Measurements from ENCODE around the gene LSM14A.
A peak's percentile ranks its signal among the peaks of the same experiment; 100 is the strongest.
"Not testable (repeated sequence)": the region's sequence is repeated elsewhere in the genome, so short reads cannot be mapped to it uniquely, and the experiment has no call there.

The LSM14A gene

DNA sequence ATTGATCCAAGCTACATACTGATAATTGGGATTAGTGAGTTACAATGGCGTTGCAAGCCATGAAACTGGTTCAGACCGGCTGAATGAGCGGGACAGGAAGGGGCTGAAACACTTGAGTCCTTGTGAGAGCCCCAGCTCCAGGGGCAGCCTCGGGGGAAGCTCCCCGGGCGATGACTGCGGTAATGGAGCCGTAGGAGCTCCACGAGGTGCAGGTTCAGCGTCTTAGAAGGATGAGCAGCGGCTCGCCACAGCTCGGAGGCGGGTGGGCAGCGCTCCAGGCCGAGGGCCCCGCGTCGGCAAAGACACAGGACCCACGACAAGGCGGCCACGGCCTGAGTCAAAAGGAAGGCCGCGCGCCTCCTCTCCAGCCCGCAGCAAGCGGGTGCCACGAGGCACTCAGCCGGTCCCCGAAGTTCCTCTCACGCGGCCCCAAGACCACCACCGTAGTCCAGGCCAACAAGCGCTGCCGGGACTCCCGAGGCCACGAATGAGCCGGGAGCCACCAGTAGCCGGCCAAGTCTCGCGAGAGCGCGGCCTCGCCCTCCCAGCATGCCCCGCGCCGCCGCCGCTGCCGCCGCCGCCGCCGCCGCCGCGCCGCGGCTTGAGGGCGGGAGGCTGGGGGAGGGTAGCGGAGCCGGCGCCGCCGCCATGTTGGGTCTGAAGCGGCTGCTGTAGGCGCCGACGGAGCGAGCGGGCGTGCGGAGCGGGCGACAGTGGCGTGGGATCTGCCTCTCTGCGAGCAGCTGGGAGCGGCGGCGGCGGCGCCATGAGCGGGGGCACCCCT, at the start of gene LSM14A:
TSS of gene LSM14A (plus strand) at position 628 of the 784 bp plus-strand sequence. CDS start at position 767, 139 bp downstream.
- DNase-seq (ENCODE audit: low read depth) = peak; percentile 50

DNA sequence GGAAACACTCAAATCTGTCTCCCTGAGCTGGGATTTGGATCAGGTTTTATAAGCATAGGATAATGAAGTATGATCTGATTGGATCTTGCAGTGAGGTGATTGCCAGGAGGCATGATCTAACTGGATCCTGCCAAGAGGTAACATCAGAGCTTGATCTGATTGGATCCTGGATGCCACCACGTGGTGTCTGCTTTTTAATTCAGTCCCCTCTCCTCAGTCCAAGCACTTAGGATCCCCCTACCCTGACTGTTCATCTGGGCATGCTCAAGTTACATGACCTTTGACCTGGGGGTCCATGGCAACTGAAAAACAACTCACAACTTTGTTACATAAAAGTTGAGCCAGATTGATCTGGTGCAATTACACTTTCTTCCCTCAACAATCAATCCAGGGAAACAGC, 47.5 kb upstream of the LSM14A start:
- DNase-seq (ENCODE audit: low read depth) = no peak

DNA sequence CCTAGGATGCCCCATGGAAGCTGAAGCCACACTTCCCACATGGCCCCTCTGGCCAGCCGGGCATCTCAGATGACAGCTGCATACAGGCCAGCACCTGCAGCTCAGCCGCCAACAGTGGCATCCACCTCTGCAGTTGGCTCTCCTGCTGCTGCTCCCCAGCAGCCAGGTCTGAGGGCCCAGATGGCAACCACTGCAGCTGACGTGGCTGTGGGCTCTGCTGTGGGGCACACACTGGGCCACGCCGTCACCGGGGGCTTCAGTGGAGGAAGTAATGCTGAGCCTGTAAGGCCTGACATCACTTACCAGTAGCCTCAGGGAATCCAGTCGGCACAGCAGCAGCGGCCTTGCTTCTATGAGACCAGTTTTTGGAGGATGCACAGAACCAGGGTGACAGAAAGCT, 45.3 kb upstream of the LSM14A start:
- no peak for DNase-seq (ENCODE audit: low read depth)

DNA sequence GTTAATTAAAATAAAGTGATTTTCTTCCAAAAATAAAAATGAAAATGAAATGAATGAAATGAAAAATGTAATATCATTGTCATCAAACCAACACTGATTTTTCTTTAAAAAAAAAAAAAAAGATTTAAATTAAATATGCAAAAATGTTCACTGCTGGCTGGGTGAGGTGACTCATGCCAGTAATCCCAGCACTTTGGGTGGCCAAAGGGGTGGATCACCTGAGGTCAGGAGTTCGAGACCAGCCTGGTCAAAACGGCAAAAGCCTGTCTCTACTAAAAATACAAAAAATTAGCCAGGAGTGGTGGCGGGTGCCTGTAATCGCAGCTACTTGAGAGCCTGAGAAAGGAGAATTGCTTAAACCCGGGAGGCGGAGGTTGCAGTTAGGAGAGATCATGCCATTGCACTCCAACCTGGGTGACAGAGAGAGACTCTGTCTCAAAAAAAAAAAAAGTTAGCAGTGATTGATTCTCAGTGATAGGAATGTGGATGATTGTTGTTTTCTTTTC, 44.6 kb upstream of the LSM14A start:
- no peak for DNase-seq (ENCODE audit: low read depth)

- DNase-seq (ENCODE audit: low read depth) = no peak
Observed at GRCh38 chr19:34128558-34129250, 43.6 kb upstream of the LSM14A start.

DNA sequence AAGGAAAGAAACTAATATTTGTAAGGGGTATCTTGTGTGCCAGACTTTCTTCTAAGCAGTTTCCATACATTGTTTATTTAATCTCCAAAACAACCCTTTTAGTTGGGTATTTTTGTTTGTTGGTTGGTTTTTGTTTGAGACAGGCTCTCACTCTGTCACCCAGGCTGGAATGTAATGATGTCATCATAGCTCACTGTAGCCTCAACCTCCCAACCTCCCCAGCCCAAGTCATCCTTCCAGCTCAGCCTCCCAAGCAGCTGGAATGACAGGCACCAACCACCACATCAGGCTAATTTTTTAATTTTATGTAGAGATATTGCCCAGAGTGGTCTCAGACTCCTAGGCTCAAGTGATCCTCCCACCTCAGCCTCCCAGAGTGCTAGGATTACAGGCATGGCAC, 41.2 kb upstream of the LSM14A start:
- DNase-seq (ENCODE audit: low read depth) = no peak

DNA sequence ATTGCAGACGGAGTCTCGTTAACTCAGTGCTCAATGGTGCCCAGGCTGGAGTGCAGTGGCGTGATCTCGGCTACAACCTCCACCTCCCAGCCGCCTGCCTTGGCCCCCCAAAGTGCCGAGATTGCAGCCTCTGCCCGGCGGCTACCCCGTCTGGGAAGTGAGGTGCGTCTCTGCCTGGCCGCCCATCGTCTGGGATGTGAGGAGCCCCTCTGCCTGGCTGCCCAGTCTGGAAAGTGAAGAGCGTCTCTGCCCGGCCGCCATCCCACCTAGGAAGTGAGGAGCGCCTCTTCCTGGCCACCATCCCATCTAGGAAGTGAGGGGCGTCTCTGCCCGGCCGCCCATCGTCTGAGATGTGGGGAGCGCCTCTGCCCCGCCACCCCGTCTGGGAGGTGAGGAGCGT, 40.2 kb upstream of the LSM14A start:
- DNase-seq (ENCODE audit: low read depth) = not testable (repeated sequence)

DNA sequence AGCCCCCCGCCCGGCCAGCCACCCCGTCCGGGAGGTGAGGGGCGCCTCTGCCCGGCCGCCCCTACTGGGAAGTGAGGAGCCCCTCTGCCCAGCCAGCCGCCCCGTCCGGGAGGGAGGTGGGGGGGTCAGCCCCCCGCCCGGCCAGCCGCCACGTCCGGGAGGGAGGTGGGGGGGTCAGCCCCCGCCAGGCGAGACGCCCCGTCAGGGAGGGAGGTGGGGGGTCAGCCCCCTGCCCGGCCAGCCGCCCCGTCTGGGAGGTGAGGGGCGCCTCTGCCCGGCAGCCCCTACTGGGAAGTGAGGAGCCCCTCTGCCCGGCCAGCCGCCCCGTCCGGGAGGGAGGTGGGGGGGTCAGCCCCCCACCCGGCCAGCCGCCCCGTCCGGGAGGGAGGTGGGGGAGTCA, 39.6 kb upstream of the LSM14A start:
- not testable (repeated sequence) for DNase-seq (ENCODE audit: low read depth)

DNA sequence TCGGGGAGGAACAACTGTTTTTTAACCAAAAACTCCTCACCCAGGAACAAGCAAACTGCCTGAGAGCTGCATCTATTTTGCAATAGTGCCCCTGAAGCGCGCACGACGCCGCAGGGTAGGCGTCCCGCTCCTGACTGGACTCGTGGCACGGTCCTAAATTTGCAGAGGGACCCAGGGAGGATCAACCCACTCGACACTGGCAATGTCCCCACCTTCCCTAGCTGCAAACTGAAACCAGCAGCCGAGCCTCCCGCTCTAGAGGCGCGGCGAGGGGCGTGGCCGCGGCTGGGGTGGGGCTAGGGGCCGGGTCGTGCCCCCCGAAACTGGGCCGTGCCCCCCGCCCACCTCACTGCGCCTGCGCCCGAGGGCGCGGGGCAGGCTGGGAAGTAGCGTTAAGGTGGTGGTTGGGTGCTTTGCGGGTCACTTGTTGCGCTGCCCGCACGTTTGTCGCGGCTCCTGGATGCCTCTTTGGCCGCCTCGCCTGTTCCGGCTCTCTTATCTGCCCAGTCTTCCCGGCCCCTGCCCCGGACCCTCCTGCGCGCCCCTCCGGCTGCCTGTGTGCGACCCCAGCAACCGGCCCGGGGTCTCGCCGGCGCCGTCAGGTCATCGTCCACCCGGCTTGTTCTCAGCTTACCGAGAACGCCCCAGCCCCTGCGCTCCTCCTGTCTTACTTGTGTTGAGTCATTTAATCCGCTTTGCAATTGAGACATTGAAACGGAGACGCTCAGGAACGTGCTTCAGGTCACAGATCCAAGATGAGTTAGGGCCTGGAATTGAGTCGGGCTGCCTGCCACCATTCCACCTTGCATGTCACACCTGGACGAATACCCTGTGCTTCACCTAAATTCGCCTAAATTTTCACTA, 37.9 kb upstream of the LSM14A start:
- DNase-seq (ENCODE audit: low read depth) = peak; percentile 54

- no peak for DNase-seq (ENCODE audit: low read depth)
Observed at GRCh38 chr19:34135054-34135800, 37.1 kb upstream of the LSM14A start.

- DNase-seq (ENCODE audit: low read depth) = no peak
Observed at GRCh38 chr19:34135821-34136611, 36.3 kb upstream of the LSM14A start.

DNA sequence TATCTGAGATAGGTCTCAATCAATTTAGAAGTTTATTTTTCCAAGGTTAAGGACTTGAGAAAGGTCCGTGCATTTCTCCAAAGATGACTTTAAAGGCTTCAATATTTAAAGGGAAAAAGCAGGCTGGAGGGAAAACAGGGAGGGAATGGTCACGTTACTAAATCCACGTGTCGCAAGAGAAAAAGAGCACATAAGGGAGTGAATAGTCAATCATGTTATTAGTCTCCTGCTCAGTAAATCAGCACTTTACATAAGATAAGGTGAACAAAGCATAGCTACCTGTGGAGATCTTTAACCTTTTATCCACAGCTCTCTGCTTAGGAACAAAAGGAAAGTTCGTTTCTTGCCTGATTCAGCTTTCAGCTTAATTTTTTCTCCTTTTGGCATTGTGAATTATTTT, 31.3 kb upstream of the LSM14A start:
- DNase-seq (ENCODE audit: low read depth) = no peak

- no peak for DNase-seq (ENCODE audit: low read depth)
Observed at GRCh38 chr19:34142440-34142839, 29.9 kb upstream of the LSM14A start.

- peak; percentile 9 for DNase-seq (ENCODE audit: low read depth)
Observed at GRCh38 chr19:34145741-34146202, 26.5 kb upstream of the LSM14A start.

DNA sequence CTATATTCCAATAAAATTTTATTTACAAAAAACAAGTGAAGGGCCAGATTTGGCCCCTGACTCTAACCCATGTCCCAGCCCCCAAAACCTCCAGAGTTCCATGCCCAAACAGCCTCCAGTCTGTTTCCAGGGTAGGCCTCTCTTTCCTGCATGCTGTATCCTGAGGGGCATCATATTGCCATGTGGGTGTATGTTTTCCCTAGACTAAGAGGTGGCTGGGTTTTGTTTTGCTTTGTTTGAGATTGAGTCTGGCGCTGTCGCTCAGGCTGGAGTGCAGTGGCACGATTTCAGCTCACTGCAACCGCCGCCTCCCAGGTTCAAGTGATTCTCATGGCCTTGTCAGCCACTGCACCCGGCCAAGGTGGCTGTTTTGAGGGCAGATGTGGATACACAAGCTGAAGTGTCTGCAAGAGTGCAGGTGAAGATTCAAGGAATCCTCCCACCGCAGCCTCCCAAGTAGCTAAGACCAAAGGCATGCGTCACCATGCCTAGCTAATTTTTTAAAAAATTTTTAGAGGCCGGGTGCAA, 23.6 kb upstream of the LSM14A start:
- no peak for DNase-seq (ENCODE audit: low read depth)

DNA sequence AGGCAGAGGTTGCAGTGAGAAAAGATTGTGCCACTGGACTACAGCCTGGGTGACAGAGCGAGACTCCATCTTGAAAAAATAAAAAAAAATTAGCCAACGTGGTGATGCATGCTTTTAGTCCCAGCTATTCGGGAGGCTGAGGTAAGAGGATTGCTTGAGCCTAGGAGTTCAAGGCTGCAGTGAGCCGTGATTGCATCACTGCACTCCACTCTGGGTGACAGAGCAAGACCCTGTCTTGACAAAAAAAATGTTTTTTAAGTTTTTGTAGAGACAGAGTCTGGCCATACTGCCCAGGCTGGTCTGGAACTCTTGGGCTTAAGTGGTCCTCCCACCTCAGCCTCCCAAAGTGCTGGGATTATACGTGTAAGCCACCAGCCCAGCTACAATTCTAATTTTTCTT, 22.4 kb upstream of the LSM14A start:
- DNase-seq (ENCODE audit: low read depth) = no peak

- DNase-seq (ENCODE audit: low read depth) = no peak
Observed at GRCh38 chr19:34150558-34150957, 21.7 kb upstream of the LSM14A start.

DNA sequence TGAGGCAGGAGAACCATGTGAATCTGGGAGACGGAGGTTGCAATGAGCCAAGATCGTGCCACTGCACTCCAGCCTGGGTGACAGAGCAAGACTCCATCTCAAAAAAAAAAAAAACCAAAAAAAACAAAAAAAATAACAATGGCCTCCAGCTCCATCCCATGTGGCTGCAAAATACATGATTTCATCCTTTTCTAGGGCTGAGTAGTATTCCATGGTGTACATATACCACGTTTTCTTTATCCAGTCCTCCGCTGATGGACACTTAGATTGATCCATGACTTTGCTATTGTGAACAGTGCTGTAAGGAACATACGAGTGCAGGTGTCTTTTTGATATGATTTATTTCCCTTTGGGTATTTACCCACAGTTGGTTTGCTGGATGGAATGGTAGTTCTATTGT, 20.9 kb upstream of the LSM14A start:
- no peak for DNase-seq (ENCODE audit: low read depth)

DNA sequence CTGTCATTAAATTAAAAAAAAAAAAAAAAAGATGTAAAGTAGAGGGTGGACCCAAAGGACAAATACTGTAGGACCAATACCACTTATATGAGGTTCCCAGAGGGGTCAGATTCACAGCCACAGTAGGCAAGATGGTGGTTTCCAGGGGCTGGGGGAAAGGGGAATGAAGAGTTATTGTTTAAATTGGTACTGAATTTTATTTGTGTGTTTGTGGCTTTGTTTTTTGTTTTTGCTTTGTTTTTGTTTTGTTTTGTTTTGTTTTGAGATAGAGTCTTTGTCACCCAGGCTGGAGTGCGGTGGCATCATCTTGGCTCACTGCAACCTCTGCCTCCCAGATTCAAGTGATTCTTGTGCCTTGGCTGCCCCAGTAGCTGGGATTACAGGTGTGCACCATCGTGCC, 17.9 kb upstream of the LSM14A start:
- DNase-seq (ENCODE audit: low read depth) = no peak

- DNase-seq (ENCODE audit: low read depth) = peak; percentile 25
Observed at GRCh38 chr19:34155686-34156085, 16.6 kb upstream of the LSM14A start.

Measured in HS-5 (cell line).